AG10803 (cell line): Measurements from ENCODE around the gene CMTM8.

Experiments used
- DNase-seq: peaks from one replicate; pipeline ENCODE4 v3.0.0; 2010; ENCODE audit warnings: low read depth
- H3K4me3 ChIP-seq: 2 replicates; pipeline ENCODE4 v1.5.1; 2011; ENCODE audit warnings: mild to moderate bottlenecking, low read length, control low read depth
- TF ChIP-seq, protein P1 (sequence below): conservative IDR thresholded peaks from 2 replicates; pipeline ENCODE4 v1.5.1; 2011; ENCODE audit warnings: mild to moderate bottlenecking, low read length, control low read depth, inconsistent platforms

The CMTM8 gene

DNA sequence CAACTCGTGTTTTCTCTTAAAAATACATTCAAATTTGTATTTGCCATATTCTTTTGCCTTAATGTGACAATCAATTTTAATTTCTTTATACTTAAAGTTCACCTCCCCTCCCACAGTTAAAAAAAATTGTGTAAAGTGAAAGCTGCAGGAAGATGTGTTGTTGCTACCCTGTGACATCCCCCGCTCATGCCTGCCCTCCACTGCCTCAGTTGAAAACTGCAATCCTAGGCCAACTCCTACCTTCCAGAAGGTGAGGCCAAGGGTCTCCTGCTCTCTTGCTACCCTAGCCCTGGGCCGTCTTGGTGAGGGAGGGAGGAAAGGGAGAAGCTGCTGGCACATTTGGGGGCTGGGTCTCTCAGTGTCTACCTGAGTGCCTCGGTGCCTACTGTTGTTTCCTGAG is 96.2 kb downstream of the CMTM8 start:
- no peak overlapping the region for H3K4me3 ChIP-seq
- TF ChIP-seq, protein P1, sequence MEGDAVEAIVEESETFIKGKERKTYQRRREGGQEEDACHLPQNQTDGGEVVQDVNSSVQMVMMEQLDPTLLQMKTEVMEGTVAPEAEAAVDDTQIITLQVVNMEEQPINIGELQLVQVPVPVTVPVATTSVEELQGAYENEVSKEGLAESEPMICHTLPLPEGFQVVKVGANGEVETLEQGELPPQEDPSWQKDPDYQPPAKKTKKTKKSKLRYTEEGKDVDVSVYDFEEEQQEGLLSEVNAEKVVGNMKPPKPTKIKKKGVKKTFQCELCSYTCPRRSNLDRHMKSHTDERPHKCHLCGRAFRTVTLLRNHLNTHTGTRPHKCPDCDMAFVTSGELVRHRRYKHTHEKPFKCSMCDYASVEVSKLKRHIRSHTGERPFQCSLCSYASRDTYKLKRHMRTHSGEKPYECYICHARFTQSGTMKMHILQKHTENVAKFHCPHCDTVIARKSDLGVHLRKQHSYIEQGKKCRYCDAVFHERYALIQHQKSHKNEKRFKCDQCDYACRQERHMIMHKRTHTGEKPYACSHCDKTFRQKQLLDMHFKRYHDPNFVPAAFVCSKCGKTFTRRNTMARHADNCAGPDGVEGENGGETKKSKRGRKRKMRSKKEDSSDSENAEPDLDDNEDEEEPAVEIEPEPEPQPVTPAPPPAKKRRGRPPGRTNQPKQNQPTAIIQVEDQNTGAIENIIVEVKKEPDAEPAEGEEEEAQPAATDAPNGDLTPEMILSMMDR = 0 out of 2 replicates have a peak, but pooled peaks have one; percentile 12
- DNase-seq = no peak

DNA sequence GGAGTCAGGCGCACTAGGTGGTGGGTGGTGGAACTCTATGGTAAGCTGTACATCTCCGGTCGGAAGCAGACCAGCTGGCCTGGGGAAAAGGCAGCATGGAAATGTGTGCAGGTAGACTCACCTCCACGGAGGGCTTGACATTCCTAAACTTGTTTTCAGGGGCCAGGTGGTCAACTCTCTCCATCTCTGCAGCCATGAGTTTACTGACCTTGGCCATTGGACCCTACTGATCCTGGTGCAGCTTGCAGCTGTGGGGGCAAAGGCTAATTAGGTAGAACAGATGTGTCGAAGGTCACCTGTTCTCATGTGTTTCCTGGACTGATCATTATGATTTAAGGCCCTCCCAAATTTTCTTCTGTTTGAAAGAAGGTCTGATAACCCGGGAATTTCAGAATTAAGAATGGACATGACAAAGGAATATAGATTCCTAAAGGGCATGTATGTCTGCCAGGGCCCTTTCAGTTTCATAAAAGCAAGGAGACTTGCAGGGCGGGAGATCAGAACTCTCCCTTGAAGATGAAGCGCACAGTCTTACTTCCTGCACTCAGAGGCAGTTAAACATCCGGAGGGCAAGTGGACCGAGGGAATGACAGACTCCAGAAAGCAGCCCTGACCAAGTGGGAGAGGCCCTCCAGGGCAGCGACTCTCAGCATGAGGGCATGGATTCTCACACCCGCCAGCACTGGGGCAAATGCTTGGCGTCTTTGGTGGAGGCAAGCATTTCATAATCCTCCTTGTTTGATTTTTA is 97.1 kb downstream of the CMTM8 start:
- TF ChIP-seq, protein P1 = no peak
- H3K4me3 ChIP-seq = no peak overlapping the region

DNA sequence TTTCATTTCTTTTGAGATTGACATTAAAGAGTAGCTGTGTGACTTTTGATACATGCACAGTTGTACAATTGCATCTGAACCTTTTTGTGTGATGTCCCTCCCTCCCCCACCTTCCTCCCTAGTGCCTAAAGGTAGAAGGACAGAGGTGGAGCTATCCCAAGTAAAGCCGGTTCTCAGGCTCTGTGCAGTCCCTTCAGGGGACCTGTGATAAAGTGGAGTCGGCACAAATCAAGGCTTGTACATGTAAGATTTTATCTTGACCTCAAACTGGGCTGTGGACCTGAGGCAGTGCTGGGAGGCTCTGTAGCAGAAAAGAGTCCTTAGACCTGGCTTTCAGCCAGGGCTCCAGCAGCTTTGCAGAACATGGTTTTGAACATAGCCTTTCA is 97.6 kb downstream of the CMTM8 start:
- TF ChIP-seq, protein P1 = no peak
- no peak overlapping the region for H3K4me3 ChIP-seq
- no peak for DNase-seq

More for the DNA sequence above, 97.1 kb downstream of the CMTM8 start:
- no peak for DNase-seq

DNA sequence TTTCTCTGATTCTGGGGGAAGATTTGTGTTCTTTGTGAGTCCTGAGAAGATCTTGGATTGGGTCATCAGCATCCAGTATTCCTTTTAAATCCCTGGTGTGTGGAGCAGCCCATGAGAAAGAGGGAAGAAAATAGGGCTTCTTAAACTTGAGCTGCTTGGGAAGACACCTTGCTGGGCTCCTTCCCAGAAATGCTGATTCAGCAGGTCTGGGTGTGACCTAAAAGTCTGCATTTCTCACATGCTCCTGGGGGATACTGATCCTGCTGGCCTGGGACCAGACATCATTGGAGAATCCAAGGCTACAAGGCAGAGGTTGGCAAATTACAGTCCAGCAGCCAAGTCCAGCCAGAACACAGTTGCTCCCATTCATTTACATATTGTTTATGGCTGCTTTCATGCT is 99.0 kb downstream of the CMTM8 start:
- H3K4me3 ChIP-seq = no peak overlapping the region
- TF ChIP-seq, protein P1 = no peak
- no peak for DNase-seq

DNA sequence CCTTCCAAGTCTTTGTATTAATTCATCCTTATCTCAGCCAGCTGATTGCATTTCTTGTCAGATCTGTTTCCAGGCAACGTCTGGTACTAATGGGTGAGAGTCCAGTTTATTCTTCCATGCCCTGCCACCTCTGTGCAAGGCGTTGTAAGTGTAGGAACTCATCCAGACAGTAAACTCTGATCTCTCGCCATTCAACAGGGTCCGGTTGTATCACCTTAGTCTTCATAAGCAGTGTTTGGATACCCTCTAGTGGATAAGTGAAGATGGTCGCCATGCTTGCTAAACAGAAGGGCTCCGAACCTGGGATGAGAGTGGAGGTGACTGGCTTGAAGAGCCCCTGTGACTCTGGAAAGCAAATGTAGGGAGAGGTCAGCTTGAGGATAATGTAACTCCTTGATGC is 101.6 kb downstream of the CMTM8 start:
- peak; percentile 7 for DNase-seq
- TF ChIP-seq, protein P1 = no peak; the same call in 1 of the 2 replicates
- no peak overlapping the region for H3K4me3 ChIP-seq

DNA sequence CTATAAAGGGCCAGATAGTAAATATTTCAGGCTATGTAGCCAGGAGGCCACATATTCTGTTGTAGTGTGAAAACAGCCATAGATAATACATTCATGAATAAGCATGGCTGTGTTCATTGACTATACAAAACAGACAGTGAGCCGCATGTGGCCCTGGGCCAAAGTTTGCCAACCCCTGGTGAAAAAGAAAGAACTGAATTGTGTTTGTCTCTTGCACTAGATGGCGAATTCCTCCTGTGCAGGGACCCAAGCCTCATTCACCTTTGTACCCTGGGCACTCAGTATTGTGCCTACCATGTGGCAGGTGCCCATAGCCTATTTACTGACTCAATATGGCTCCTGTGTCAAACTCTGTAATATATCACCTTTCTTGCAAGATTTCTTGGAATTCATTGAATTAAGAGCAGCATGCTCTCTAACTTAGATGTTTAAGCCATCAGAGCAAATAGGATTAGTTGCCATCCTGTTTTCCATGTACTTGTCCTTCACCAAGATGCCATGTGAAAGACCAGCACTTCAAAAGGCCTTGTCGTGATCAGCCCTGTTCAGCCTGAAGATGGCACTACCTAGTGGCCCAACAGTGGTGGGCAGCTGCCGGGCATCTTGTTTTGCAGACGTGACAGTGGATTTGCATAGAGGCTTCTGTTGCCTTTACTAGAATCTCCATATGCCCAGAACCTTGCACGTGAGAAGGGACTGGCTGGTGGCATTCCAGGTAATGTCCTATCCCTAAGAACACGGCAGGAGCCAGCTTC is 102.3 kb downstream of the CMTM8 start:
- no peak for DNase-seq
- no peak overlapping the region for H3K4me3 ChIP-seq
- TF ChIP-seq, protein P1 = no peak
